Esophagus squamous epithelium (tissue), 4 donors: Measurements from ENCODE around the gene GATAD2A.

Source experiments
- CTCF ChIP-seq, 6 experiments: fragments of 450-650 bp in 4 of 6; fragments of 200-600 bp in 2 of 6; sonication (generic) in 2 of 6; IDR thresholded peaks; one replicate each; pipeline ENCODE4 v1.5.1; 2016 to 2019; ENCODE audit warnings: antibody characterized with exemption in 6 of 6, mild to moderate bottlenecking in 4 of 6, moderate library complexity in 4 of 6
- POLR2A ChIP-seq, 4 donors: fragments of 450-650 bp; IDR thresholded peaks; one replicate each; pipeline ENCODE4 v1.6.1; 2017; ENCODE audit warnings: antibody characterized with exemption in 4 of 4, mild to moderate bottlenecking in 4 of 4, moderate library complexity in 3 of 4

GRCh38 chr19:19416280-19416679 lies 10.8 kb downstream of the GATAD2A start:
- no peak for TF ChIP-seq CTCF (IDR thresholded peaks at IDR 0.05)
- no peak for TF ChIP-seq POLR2A (IDR thresholded peaks at IDR 0.05)
